Endothelial cell of umbilical vein (primary cell): Measurements from ENCODE around the gene SERPINE3.

Experiments used
- POLR2A ChIP-seq: IDR thresholded peaks from 2 replicates; pipeline ENCODE4 v1.6.1; 2012; ENCODE audit warnings: low read depth, mild to moderate bottlenecking, control low read depth, low read length
- TF ChIP-seq, protein P1 (sequence below): IDR thresholded peaks from 2 replicates; pipeline ENCODE4 v1.6.1; 2011; ENCODE audit not compliant: insufficient read depth, insufficient read length
- TF ChIP-seq, protein P2 (sequence below), 2 donors: IDR thresholded peaks; 1 replicate in 1 of 2; 2 replicates in 1 of 2; pipeline ENCODE4 v1.5.1; 2011; ENCODE audit warnings: low read length in 2 of 2, mild to moderate bottlenecking in 2 of 2, moderate library complexity in 2 of 2, control low read depth in 1 of 2, inconsistent platforms in 1 of 2, low read depth in 1 of 2; ENCODE audit not compliant: insufficient read depth in 1 of 2; ENCODE audit errors: extremely low read depth in 1 of 2

DNA sequence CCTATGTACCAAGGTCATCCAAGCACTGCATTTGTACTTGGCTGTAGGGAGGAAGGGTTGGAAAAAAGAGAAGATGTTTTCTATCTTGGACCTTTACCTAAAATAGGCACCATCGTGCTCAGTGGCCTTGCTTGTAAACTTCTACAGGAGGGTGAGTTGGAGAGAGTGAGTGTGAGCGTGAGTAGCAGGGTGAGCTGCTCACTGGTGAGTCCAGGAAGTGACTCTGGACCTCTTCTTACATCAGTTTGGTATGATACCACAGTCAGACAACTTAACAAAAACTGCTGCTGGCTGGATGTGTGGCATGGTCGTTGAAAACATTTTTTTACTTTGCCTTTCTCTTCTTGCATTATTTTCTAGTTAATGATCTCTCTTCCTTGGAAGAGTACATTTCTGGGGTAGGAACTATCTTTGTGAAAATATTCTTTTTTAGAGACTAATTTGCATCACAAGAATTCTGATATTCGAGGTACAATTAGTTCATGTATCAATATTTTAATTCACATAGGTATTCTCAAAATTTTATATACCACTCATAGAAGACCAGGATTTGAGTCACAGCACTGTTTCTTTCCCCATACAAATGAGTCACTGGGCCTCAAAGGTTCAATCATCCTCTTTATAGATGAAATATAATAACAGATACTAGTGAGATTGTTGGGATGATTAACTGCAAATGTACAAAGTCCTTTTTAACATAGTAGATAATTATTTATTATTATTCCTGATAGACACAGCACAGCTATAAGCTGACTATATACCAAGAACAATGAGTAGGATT lies 651 bp downstream of the SERPINE3 start:
- TF ChIP-seq, protein P1, sequence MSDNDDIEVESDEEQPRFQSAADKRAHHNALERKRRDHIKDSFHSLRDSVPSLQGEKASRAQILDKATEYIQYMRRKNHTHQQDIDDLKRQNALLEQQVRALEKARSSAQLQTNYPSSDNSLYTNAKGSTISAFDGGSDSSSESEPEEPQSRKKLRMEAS = no peak
- TF ChIP-seq POLR2A = no peak
- TF ChIP-seq, protein P2, sequence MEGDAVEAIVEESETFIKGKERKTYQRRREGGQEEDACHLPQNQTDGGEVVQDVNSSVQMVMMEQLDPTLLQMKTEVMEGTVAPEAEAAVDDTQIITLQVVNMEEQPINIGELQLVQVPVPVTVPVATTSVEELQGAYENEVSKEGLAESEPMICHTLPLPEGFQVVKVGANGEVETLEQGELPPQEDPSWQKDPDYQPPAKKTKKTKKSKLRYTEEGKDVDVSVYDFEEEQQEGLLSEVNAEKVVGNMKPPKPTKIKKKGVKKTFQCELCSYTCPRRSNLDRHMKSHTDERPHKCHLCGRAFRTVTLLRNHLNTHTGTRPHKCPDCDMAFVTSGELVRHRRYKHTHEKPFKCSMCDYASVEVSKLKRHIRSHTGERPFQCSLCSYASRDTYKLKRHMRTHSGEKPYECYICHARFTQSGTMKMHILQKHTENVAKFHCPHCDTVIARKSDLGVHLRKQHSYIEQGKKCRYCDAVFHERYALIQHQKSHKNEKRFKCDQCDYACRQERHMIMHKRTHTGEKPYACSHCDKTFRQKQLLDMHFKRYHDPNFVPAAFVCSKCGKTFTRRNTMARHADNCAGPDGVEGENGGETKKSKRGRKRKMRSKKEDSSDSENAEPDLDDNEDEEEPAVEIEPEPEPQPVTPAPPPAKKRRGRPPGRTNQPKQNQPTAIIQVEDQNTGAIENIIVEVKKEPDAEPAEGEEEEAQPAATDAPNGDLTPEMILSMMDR (IDR thresholded peaks at IDR 0.05; ENCODE audit: extremely low read depth in 1 of 2, insufficient read depth in 1 of 2, low read depth in 1 of 2, low read length in 2 of 2) = no peak
